Measurements from ENCODE around the gene RTN4RL2.

DNA sequence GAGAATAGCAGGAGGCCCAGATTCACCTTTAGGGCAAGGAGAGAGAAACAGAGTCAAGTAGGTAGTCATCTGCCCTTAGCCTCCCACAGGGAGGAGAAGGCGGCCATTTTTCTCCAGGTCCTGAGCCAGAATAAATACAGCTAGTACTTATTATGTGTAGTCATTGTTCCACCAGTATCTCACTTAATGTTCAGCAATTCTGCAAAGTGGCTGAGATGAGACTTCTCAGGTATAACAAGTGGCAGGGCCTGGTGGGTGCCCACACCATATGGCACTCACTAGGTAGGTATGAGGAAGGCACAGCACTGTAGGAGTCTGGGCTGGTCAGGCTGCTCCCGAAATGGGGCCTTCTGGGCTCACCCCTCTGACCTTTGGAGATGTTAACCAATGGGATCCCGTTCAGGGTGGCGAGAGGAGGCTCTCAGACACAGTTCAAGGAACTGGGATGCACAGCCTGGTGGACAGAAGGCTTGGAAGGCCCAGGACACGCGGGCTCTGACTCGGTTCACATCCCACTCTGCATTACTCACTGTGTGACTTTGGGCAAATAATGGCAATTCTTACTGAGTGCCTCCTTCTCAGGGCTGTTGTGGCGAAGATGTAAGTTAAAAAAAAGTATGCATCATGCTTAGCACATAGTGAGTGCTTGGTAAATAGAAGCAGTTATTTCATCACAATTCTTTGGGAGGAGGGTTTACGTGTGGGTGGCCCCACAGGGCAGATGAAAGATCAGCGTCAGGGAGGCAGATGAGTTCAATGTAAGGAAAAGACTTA lies 25.1 kb downstream of the RTN4RL2 start:
- TF ChIP-seq, protein P1, sequence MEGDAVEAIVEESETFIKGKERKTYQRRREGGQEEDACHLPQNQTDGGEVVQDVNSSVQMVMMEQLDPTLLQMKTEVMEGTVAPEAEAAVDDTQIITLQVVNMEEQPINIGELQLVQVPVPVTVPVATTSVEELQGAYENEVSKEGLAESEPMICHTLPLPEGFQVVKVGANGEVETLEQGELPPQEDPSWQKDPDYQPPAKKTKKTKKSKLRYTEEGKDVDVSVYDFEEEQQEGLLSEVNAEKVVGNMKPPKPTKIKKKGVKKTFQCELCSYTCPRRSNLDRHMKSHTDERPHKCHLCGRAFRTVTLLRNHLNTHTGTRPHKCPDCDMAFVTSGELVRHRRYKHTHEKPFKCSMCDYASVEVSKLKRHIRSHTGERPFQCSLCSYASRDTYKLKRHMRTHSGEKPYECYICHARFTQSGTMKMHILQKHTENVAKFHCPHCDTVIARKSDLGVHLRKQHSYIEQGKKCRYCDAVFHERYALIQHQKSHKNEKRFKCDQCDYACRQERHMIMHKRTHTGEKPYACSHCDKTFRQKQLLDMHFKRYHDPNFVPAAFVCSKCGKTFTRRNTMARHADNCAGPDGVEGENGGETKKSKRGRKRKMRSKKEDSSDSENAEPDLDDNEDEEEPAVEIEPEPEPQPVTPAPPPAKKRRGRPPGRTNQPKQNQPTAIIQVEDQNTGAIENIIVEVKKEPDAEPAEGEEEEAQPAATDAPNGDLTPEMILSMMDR (IDR thresholded peaks at IDR 0.05; ENCODE audit: low read depth, low read length, poor library complexity, severe bottlenecking) = no peak
- TF ChIP-seq EZH2phosphoT487 (IDR thresholded peaks at IDR 0.05; ENCODE audit: borderline replicate concordance, low read length) = no peak

Data from DOHH2 (cell line).